ENCODE measurements around the gene PGM2.

GRCh38 chr4:37830640-37831039 is 4.2 kb downstream of the PGM2 start:
- TF ChIP-seq, protein P1, sequence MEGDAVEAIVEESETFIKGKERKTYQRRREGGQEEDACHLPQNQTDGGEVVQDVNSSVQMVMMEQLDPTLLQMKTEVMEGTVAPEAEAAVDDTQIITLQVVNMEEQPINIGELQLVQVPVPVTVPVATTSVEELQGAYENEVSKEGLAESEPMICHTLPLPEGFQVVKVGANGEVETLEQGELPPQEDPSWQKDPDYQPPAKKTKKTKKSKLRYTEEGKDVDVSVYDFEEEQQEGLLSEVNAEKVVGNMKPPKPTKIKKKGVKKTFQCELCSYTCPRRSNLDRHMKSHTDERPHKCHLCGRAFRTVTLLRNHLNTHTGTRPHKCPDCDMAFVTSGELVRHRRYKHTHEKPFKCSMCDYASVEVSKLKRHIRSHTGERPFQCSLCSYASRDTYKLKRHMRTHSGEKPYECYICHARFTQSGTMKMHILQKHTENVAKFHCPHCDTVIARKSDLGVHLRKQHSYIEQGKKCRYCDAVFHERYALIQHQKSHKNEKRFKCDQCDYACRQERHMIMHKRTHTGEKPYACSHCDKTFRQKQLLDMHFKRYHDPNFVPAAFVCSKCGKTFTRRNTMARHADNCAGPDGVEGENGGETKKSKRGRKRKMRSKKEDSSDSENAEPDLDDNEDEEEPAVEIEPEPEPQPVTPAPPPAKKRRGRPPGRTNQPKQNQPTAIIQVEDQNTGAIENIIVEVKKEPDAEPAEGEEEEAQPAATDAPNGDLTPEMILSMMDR (conservative IDR thresholded peaks at IDR 0.05; ENCODE audit: low read length) = no peak
- TF ChIP-seq EZH2phosphoT487 (IDR thresholded peaks at IDR 0.05; ENCODE audit: borderline replicate concordance, low read depth, low read length) = no peak

Measured in OCI-LY7 (cell line).